IPS-11a (cell line): ENCODE results near the gene IDH3A.

Experiments used
- H3K4me3 ChIP-seq: one replicate; pipeline ENCODE4 v1.5.1; 2013; ENCODE audit warnings: low read depth, low read length, control low read depth

IDH3A gene

GRCh38 chr15:78162038-78162437 is 12.9 kb downstream of the IDH3A start:
- no peak overlapping the region for H3K4me3 ChIP-seq

GRCh38 chr15:78164010-78164409 is 14.8 kb downstream of the IDH3A start:
- no peak overlapping the region for H3K4me3 ChIP-seq

- no peak overlapping the region for H3K4me3 ChIP-seq
Observed at GRCh38 chr15:78167227-78167888, 18.2 kb downstream of the IDH3A start.

- no peak overlapping the region for H3K4me3 ChIP-seq
Observed at GRCh38 chr15:78168608-78169007, 19.4 kb downstream of the IDH3A start.

- H3K4me3 ChIP-seq, result no peak overlapping the region
Observed at GRCh38 chr15:78170848-78171773, 21.9 kb downstream of the IDH3A start.

GRCh38 chr15:78171864-78172472 is 22.8 kb downstream of the IDH3A start:
- H3K4me3 ChIP-seq, result no peak overlapping the region

GRCh38 chr15:78174401-78174800 is 25.2 kb downstream of the IDH3A start:
- H3K4me3 ChIP-seq, result no peak overlapping the region

- no peak overlapping the region for H3K4me3 ChIP-seq
Observed at GRCh38 chr15:78175330-78175729, 26.2 kb downstream of the IDH3A start.

GRCh38 chr15:78177447-78177873 is 28.3 kb downstream of the IDH3A start:
- H3K4me3 ChIP-seq, result no peak overlapping the region

GRCh38 chr15:78178064-78178463 is 28.9 kb downstream of the IDH3A start:
- H3K4me3 ChIP-seq, result no peak overlapping the region

- H3K4me3 ChIP-seq, result no peak overlapping the region
Observed at GRCh38 chr15:78179286-78179840, 30.2 kb downstream of the IDH3A start.

GRCh38 chr15:78179906-78180305 is 30.7 kb downstream of the IDH3A start:
- no peak overlapping the region for H3K4me3 ChIP-seq

- no peak overlapping the region for H3K4me3 ChIP-seq
Observed at GRCh38 chr15:78182336-78182700, 33.2 kb downstream of the IDH3A start.

- H3K4me3 ChIP-seq, result no peak overlapping the region
Observed at GRCh38 chr15:78182821-78183220, 33.7 kb downstream of the IDH3A start.

GRCh38 chr15:78192826-78193594 is 43.8 kb downstream of the IDH3A start:
- no peak overlapping the region for H3K4me3 ChIP-seq

- no peak overlapping the region for H3K4me3 ChIP-seq
Observed at GRCh38 chr15:78193731-78194567, 44.8 kb downstream of the IDH3A start.

- no peak overlapping the region for H3K4me3 ChIP-seq
Observed at GRCh38 chr15:78194568-78194925, 45.4 kb downstream of the IDH3A start.

- no peak overlapping the region for H3K4me3 ChIP-seq
Observed at GRCh38 chr15:78195735-78196201, 46.6 kb downstream of the IDH3A start.

GRCh38 chr15:78197632-78198031 is 48.5 kb downstream of the IDH3A start:
- no peak overlapping the region for H3K4me3 ChIP-seq
